IMR-90 (cell line): ENCODE results near the gene SP140. TPM values are rescaled to one million over a fixed set of nuclear protein-coding genes. Genes with fewer than 3 reads are reported as not detected.

Experiments
- ATAC-seq: fragments of 200-7000 bp; cut with Tn5 transposase; 2 replicates; pipeline ENCODE4 v1.9.1; 2020; ENCODE audit warnings: low read depth, mild to moderate bottlenecking, moderate library complexity
- BruUV-seq: library from RNA; stranded (reverse); fragments of 400-500 nt; replicated peaks from 2 replicates; lab custom pipeline; 2021; lab: Mats Ljungman, UMichigan
- CTCF ChIA-PET: fragments of 300-600 bp; formaldehyde crosslinking; extraction: SDS; loops from one replicate; lab custom pipeline; 2021; ENCODE audit warnings: antibody characterized with exemption; lab: Yijun Ruan, JAX
- POLR2A ChIA-PET: fragments of 300-600 bp; sonication (Branson Sonifier 250); formaldehyde crosslinking; loops from one replicate; lab custom pipeline; 2022; ENCODE audit warnings: antibody characterized with exemption; ENCODE audit not compliant: unreplicated experiment; lab: Charles Lee
- DNase-seq: peaks from one replicate; pipeline ENCODE4 v3.0.0; 2013
- H2AFZ ChIP-seq: replicated peaks from 2 replicates; pipeline ENCODE3; 2013; ENCODE audit warnings: low read length, mild to moderate bottlenecking; ENCODE audit not compliant: poor library complexity
- H2AK5ac ChIP-seq: 2 replicates; pipeline ENCODE4 v1.6.1; 2013; ENCODE audit warnings: low read depth, low read length, inconsistent platforms
- H2AK9ac ChIP-seq: replicated peaks from 2 replicates; pipeline ENCODE3; 2013; ENCODE audit warnings: mild to moderate bottlenecking, low read depth, low read length, moderate library complexity; ENCODE audit not compliant: poor library complexity
- H2BK120ac ChIP-seq: 2 replicates; pipeline ENCODE4 v1.6.1; 2013; ENCODE audit warnings: low read depth, low read length, inconsistent platforms
- H2BK15ac ChIP-seq: 3 replicates; pipeline ENCODE4 v1.6.1; 2013; ENCODE audit warnings: low read depth, low read length, inconsistent platforms
- H2BK20ac ChIP-seq: 2 replicates; pipeline ENCODE4 v1.6.1; 2013; ENCODE audit warnings: low read depth, mild to moderate bottlenecking, inconsistent platforms, low read length, moderate library complexity
- H2BK5ac ChIP-seq: 2 replicates; pipeline ENCODE4 v1.6.1; 2013; ENCODE audit warnings: mild to moderate bottlenecking, low read depth, low read length, inconsistent platforms; ENCODE audit not compliant: poor library complexity, severe bottlenecking
- H3K14ac ChIP-seq: replicated peaks from 2 replicates; pipeline ENCODE4 v1.6.1; 2013; ENCODE audit warnings: low read depth, low read length, inconsistent platforms
- H3K18ac ChIP-seq: 2 replicates; pipeline ENCODE4 v1.6.1; 2013; ENCODE audit warnings: low read depth, low read length, control low read depth
- H3K23ac ChIP-seq: 2 replicates; pipeline ENCODE4 v1.6.1; 2013; ENCODE audit warnings: low read depth, low read length, inconsistent platforms
- H3K27ac ChIP-seq: 2 replicates; pipeline ENCODE4 v1.5.1; 2013; ENCODE audit warnings: mild to moderate bottlenecking, control low read depth, low read length; ENCODE audit not compliant: insufficient read depth
- H3K27me3 ChIP-seq: 2 replicates; pipeline ENCODE4 v1.6.1; 2013; ENCODE audit warnings: low read length; ENCODE audit not compliant: control insufficient read depth, insufficient read depth
- H3K36me3 ChIP-seq: 2 replicates; pipeline ENCODE4 v1.6.1; 2013; ENCODE audit warnings: low read length, mixed read lengths; ENCODE audit not compliant: control insufficient read depth, insufficient read depth
- H3K4ac ChIP-seq: 2 replicates; pipeline ENCODE4 v1.6.1; 2013; ENCODE audit warnings: low read depth, low read length, inconsistent platforms
- H3K4me1 ChIP-seq: 2 replicates; pipeline ENCODE4 v1.6.1; 2013; ENCODE audit warnings: low read length, mixed read lengths; ENCODE audit not compliant: control insufficient read depth, insufficient read depth
- H3K4me2 ChIP-seq: 2 replicates; pipeline ENCODE4 v1.6.1; 2013; ENCODE audit warnings: low read depth, mild to moderate bottlenecking, control low read depth, low read length, moderate library complexity
- H3K4me3 ChIP-seq: 2 replicates; pipeline ENCODE4 v1.5.1; 2013; ENCODE audit warnings: low read depth, mild to moderate bottlenecking, control low read depth, low read length, moderate library complexity; ENCODE audit not compliant: insufficient read depth
- H3K56ac ChIP-seq: 2 replicates; pipeline ENCODE4 v1.6.1; 2013; ENCODE audit warnings: low read length, inconsistent platforms; ENCODE audit not compliant: insufficient read depth; ENCODE audit errors: extremely low read depth
- H3K79me1 ChIP-seq, 2 experiments: 2 replicates each; pipeline ENCODE4 v1.6.1; 2013; ENCODE audit warnings: low read length in 2 of 2, inconsistent platforms in 1 of 2, low read depth in 1 of 2
- H3K9ac ChIP-seq: 2 replicates; pipeline ENCODE4 v1.6.1; 2013; ENCODE audit warnings: low read depth, low read length, control low read depth
- H3K9me1 ChIP-seq: 2 replicates; pipeline ENCODE4 v1.6.1; 2013; ENCODE audit warnings: low read length, inconsistent platforms; ENCODE audit not compliant: insufficient read depth
- H3K9me3 ChIP-seq: 2 replicates; pipeline ENCODE4 v1.6.1; 2013; ENCODE audit warnings: low read length; ENCODE audit not compliant: control insufficient read depth, insufficient read depth
- H4K20me1 ChIP-seq: 2 replicates; pipeline ENCODE4 v1.6.1; 2013; ENCODE audit warnings: low read length, inconsistent platforms; ENCODE audit not compliant: insufficient read depth
- H4K5ac ChIP-seq: 2 replicates; pipeline ENCODE4 v1.6.1; 2013; ENCODE audit warnings: mild to moderate bottlenecking, low read depth, low read length, control low read depth
- H4K8ac ChIP-seq, 2 experiments: 2 replicates each; pipeline ENCODE4 v1.6.1; 2013; ENCODE audit warnings: low read depth in 2 of 2, low read length in 2 of 2, control low read depth in 1 of 2, inconsistent platforms in 1 of 2
- H4K91ac ChIP-seq: 2 replicates; pipeline ENCODE4 v1.6.1; 2013; ENCODE audit warnings: low read depth, low read length, inconsistent platforms; ENCODE audit not compliant: insufficient read depth
- BHLHE40 ChIP-seq: fragments of 150-350 bp; IDR thresholded peaks from 2 replicates; pipeline ENCODE4 v1.6.1; 2016; ENCODE audit warnings: mild to moderate bottlenecking, low read depth, low read length
- CEBPB ChIP-seq: IDR thresholded peaks from 2 replicates; pipeline ENCODE4 v1.6.1; 2012; ENCODE audit warnings: low read depth, low read length, improper control_type of control experiment
- CHD1 ChIP-seq: IDR thresholded peaks from 2 replicates; pipeline ENCODE4 v1.6.1; 2012; ENCODE audit warnings: low read depth, low read length, improper control_type of control experiment
- CTCF ChIP-seq: conservative IDR thresholded peaks from 2 replicates; pipeline ENCODE4 v1.5.1; 2012; ENCODE audit warnings: mild to moderate bottlenecking, low read depth, low read length, improper control_type of control experiment
- FOS ChIP-seq: fragments of 150-350 bp; IDR thresholded peaks from 2 replicates; pipeline ENCODE4 v1.6.1; 2016; ENCODE audit warnings: low read depth, low read length
- MXI1 ChIP-seq: IDR thresholded peaks from 2 replicates; pipeline ENCODE4 v1.6.1; 2012; ENCODE audit warnings: low read depth, mild to moderate bottlenecking, low read length, moderate library complexity, borderline replicate concordance
- NFE2L2 ChIP-seq: fragments of 150-350 bp; IDR thresholded peaks from 2 replicates; pipeline ENCODE4 v1.6.1; 2016; ENCODE audit warnings: low read depth, mild to moderate bottlenecking, low read length
- RFX5 ChIP-seq: IDR thresholded peaks from 2 replicates; pipeline ENCODE4 v1.8.0; 2012; ENCODE audit warnings: low read depth, mild to moderate bottlenecking, low read length, moderate library complexity
- SMC3 ChIP-seq: fragments of 150-350 bp; IDR thresholded peaks from 2 replicates; pipeline ENCODE4 v1.6.1; 2016; ENCODE audit warnings: low read depth, mild to moderate bottlenecking, antibody characterized with exemption, low read length, moderate library complexity
- WGBS, 2 experiments: methylation state at CpG; one replicate each; pipeline versions ENCODE4 v1.1.5 to v1.1.7; 2013; ENCODE audit warnings: missing lambda C conversion rate in 2 of 2; ENCODE audit not compliant: insufficient read length in 1 of 2; ENCODE audit errors: extremely low coverage in 2 of 2; 5-methylcytosine and 5-hydroxymethylcytosine counted together
- dilution Hi-C: fragments of 300-500 bp; cut with HindIII; formaldehyde crosslinking; loops from one replicate; pipeline ENCODE4 v1.14.3; 2018; ENCODE audit warnings: low sequenced_read_pairs; ENCODE audit not compliant: unreplicated experiment
- in situ Hi-C: fragments of 300-500 bp; cut with MboI; formaldehyde crosslinking; loops from 3 replicates; pipeline ENCODE4 v1.14.3; 2019; ENCODE audit warnings: low sequenced_read_pairs, inconsistent platforms, mixed read lengths
- intact Hi-C: fragments of 100-400 bp; cut with micrococcal nuclease; formaldehyde crosslinking; loops from 2 replicates; pipeline ENCODE4 v1.10.0; 2022
- polyA plus RNA-seq, 3 experiments: library from polyadenylated mRNA; depleted of rRNA; stranded (reverse); fragments of >200 nt; gene quantifications; 2 replicates each; pipeline ENCODE4 v1.2.3, GENCODE V29; 2012; ENCODE audit warnings: low replicate concordance in 1 of 3
- total RNA-seq: library from RNA; depleted of rRNA; stranded (reverse); fragments of >200 nt; gene quantifications from 2 replicates; pipeline ENCODE4 v1.2.3, GENCODE V29; 2012
- TF ChIP-seq, protein P1 (sequence below): fragments of 150-350 bp; IDR thresholded peaks from 2 replicates; pipeline ENCODE4 v1.6.1; 2017; ENCODE audit warnings: mild to moderate bottlenecking, antibody characterized with exemption, low read length, low read depth

The SP140 gene
- total and polyA plus RNA-seq, 2 of the 4 experiments (the other 2 are of a cell fraction): 1.4 TPM

DNA sequence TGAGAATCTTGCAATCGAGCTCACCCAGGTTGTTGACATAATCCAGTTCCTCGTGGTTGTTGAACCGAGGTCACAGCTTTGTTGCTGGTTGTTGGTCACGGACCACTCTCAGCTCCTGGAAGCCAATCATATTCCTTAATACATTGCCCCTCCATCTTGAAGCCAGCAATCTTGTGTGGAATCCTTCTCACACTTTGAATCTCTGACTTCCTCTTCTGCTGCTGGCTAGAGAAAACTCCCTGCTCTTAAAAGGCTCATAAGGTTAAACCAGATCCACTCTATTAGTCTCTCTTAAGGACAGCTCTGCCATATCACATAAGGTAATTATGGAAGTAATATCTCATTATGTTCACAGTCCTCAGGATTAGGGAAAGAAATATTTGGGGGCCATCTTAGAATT lies 41.1 kb downstream of the SP140 start:
- H3K9me3 ChIP-seq: no peaks in the 10 kb centered on the region
- no peaks in the 10 kb centered on the region for H3K9me1 ChIP-seq
- H3K56ac ChIP-seq: no peak overlapping the region
- no peak overlapping the region for H2BK120ac ChIP-seq
- H3K27me3 ChIP-seq: no peaks in the 10 kb centered on the region
- no peak overlapping the region for H4K91ac ChIP-seq
- no peak overlapping the region for H3K4me2 ChIP-seq
- H3K36me3 ChIP-seq: no peaks in the 10 kb centered on the region
- no TSS peak for BruUV-seq
- POLR2A ChIA-PET: no interaction called here
- H3K27ac ChIP-seq: no peak overlapping the region
- H3K4ac ChIP-seq: no peak overlapping the region
- H2AK5ac ChIP-seq: no peak overlapping the region
- H3K23ac ChIP-seq: no peak overlapping the region
- CTCF ChIA-PET: interaction anchor here (0.7 kb wide), 1 partner anchor 56 kb away, joined by 3 read pairs; no protein-coding TSS in a partner anchor
- H3K14ac ChIP-seq: no peak overlapping the region
- in situ Hi-C loops (no loop called here), dilution Hi-C loops (no loop called here), intact Hi-C loops (no loop called here)
- peak; percentile 1 for DNase-seq
- H4K20me1 ChIP-seq: no peaks in the 10 kb centered on the region
- no peak overlapping the region for H2AK9ac ChIP-seq
- TF ChIP-seq CHD1: no peak
- no peak for TF ChIP-seq MXI1
- TF ChIP-seq NFE2L2: no peak
- no peak for TF ChIP-seq CEBPB
- TF ChIP-seq BHLHE40: no peak
- no peak for TF ChIP-seq FOS
- no peak for TF ChIP-seq SMC3
- TF ChIP-seq RFX5: no peak
- TF ChIP-seq, protein P1, sequence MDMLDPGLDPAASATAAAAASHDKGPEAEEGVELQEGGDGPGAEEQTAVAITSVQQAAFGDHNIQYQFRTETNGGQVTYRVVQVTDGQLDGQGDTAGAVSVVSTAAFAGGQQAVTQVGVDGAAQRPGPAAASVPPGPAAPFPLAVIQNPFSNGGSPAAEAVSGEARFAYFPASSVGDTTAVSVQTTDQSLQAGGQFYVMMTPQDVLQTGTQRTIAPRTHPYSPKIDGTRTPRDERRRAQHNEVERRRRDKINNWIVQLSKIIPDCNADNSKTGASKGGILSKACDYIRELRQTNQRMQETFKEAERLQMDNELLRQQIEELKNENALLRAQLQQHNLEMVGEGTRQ: no peak
- no peak for TF ChIP-seq CTCF
- no peaks in the 10 kb centered on the region for H3K4me1 ChIP-seq
- 45% methylated on average over 3 of the region's 4 CpGs; no CpG with 5 or more reads in 1 of the 2 experiments for WGBS, 2 experiments
- H4K5ac ChIP-seq: no peak overlapping the region
- no peak overlapping the region for H2BK5ac ChIP-seq
- no peak overlapping the region for H2BK20ac ChIP-seq
- no peak overlapping the region for H4K8ac ChIP-seq
- no peak for ATAC-seq
- no peak overlapping the region for H2BK15ac ChIP-seq
- H3K9ac ChIP-seq: no peak overlapping the region
- H3K79me1 ChIP-seq: no peaks in the 10 kb centered on the region
- no peak overlapping the region for H2AFZ ChIP-seq
- H3K18ac ChIP-seq: no peak overlapping the region
- no peak overlapping the region for H3K4me3 ChIP-seq
